Loucy (cell line): ENCODE data around the gene MRPS27.

Experiments used
- CTCF ChIP-seq: fragments of 200-600 bp; sonication (generic); conservative IDR thresholded peaks from 2 replicates; pipeline ENCODE4 v1.5.1; 2014; ENCODE audit warnings: mild to moderate bottlenecking, antibody characterized with exemption, low read length
- EZH2phosphoT487 ChIP-seq: fragments of 200-600 bp; IDR thresholded peaks from 2 replicates; pipeline ENCODE4 v1.6.1; 2018; ENCODE audit warnings: antibody characterized with exemption, mild to moderate bottlenecking, moderate library complexity, borderline replicate concordance

GRCh38 chr5:72183101-72183520 lies 136.9 kb downstream of the MRPS27 start:
- TF ChIP-seq CTCF (no peak), EZH2phosphoT487 (no peak)
